Endothelial cell of umbilical vein (primary cell): ENCODE results near the gene PLA2G4B. TPM values are rescaled to one million over a fixed set of nuclear protein-coding genes. Genes with fewer than 3 reads are reported as not detected.

Experiments used
- BruUV-seq: library from RNA; stranded (reverse); fragments of 400-500 nt; replicated peaks from 2 replicates; lab custom pipeline; 2021; lab: Mats Ljungman, UMichigan
- CTCF ChIA-PET: fragments of 300-600, 350-600 bp; sonication (Branson Sonifier 250); formaldehyde crosslinking; loops from one replicate; lab custom pipeline; 2021; ENCODE audit warnings: antibody characterized with exemption, inconsistent platforms; lab: Charles Lee
- POLR2A ChIA-PET: fragments of 300-600, 350-600 bp; sonication (Branson Sonifier 250); formaldehyde crosslinking; loops from one replicate; lab custom pipeline; 2021; ENCODE audit warnings: antibody characterized with exemption, inconsistent platforms; lab: Charles Lee
- DNase-seq: peaks from one replicate; pipeline ENCODE4 v3.0.0-alpha.2; 2011; ENCODE audit warnings: low read depth, low spot score
- FAIRE-seq: peaks from 2 replicates; lab custom pipeline; 2011; peaks lifted over from hg19 to GRCh38; lab: Jason Lieb, UNC
- H2AFZ ChIP-seq: 2 replicates; pipeline ENCODE4 v1.6.0; 2012; ENCODE audit warnings: low read depth, low read length, control low read depth, inconsistent platforms
- H3K27ac ChIP-seq: 2 replicates; pipeline ENCODE4 v1.5.1; 2011; ENCODE audit warnings: low read depth, mild to moderate bottlenecking, control low read depth, low read length, moderate library complexity; ENCODE audit not compliant: insufficient read depth
- H3K27me3 ChIP-seq, 2 experiments: 2 replicates each; pipeline versions ENCODE4 v1.6.0 to v1.6.1; 2011; ENCODE audit warnings: low read length in 2 of 2, mixed read lengths in 1 of 2; ENCODE audit not compliant: control insufficient read depth in 2 of 2, insufficient read depth in 2 of 2
- H3K36me3 ChIP-seq, 2 experiments: 2 replicates in 1 of 2; 3 replicates in 1 of 2; pipeline ENCODE4 v1.5.1; 2011; ENCODE audit warnings: low read length in 2 of 2, mild to moderate bottlenecking in 1 of 2, moderate library complexity in 1 of 2; ENCODE audit not compliant: control insufficient read depth in 2 of 2, insufficient read depth in 2 of 2; ENCODE audit errors: extremely low read depth in 1 of 2
- H3K4me1 ChIP-seq: 3 replicates; pipeline ENCODE4 v1.5.1; 2011; ENCODE audit warnings: mild to moderate bottlenecking, low read length; ENCODE audit not compliant: control insufficient read depth, insufficient read depth; ENCODE audit errors: extremely low read depth
- H3K4me2 ChIP-seq: 2 replicates; pipeline ENCODE4 v1.6.1; 2011; ENCODE audit warnings: low read length, control low read depth, mixed read lengths; ENCODE audit not compliant: insufficient read depth
- H3K4me3 ChIP-seq, 3 experiments: fragments of 200-600 bp in 1 of 3; sonication (generic), shearing (Covaris generic) in 1 of 3; replicated peaks in 1 of 3; 2 replicates each; pipeline ENCODE4 v1.5.1; 2011 to 2016; ENCODE audit warnings: control low read depth in 3 of 3, low read length in 3 of 3, mild to moderate bottlenecking in 2 of 3, inconsistent platforms in 1 of 3, low read depth in 1 of 3, moderate library complexity in 1 of 3; ENCODE audit not compliant: insufficient read depth in 1 of 3
- H3K79me2 ChIP-seq: 2 replicates; pipeline ENCODE4 v1.6.0; 2012; ENCODE audit warnings: low read length, inconsistent platforms; ENCODE audit not compliant: control insufficient read depth, insufficient read depth
- H3K9ac ChIP-seq: replicated peaks from 2 replicates; pipeline ENCODE3; 2011; ENCODE audit warnings: low read length, control low read depth; ENCODE audit not compliant: insufficient read depth; ENCODE audit errors: extremely low read depth
- H3K9me1 ChIP-seq: replicated peaks from 3 replicates; pipeline ENCODE4 v1.6.0; 2011; ENCODE audit warnings: mild to moderate bottlenecking, low read length; ENCODE audit not compliant: control insufficient read depth, insufficient read depth; ENCODE audit errors: extremely low read depth
- H3K9me3 ChIP-seq: replicated peaks from 2 replicates; pipeline ENCODE4 v1.5.1; 2012; ENCODE audit warnings: low read length, inconsistent platforms; ENCODE audit not compliant: control insufficient read depth, insufficient read depth
- H4K20me1 ChIP-seq: replicated peaks from 2 replicates; pipeline ENCODE3; 2011; ENCODE audit warnings: mild to moderate bottlenecking, low read length; ENCODE audit not compliant: control insufficient read depth, insufficient read depth; ENCODE audit errors: extremely low read depth
- CTCF ChIP-seq, 2 donors: IDR thresholded peaks; 1 replicate in 1 of 2; 2 replicates in 1 of 2; pipeline ENCODE4 v1.5.1; 2011; ENCODE audit warnings: low read length in 2 of 2, mild to moderate bottlenecking in 2 of 2, moderate library complexity in 2 of 2, control low read depth in 1 of 2, inconsistent platforms in 1 of 2, low read depth in 1 of 2; ENCODE audit not compliant: insufficient read depth in 1 of 2; ENCODE audit errors: extremely low read depth in 1 of 2
- EZH2 ChIP-seq: IDR thresholded peaks from 2 replicates; pipeline ENCODE4 v1.6.1; 2012; ENCODE audit warnings: borderline replicate concordance, low read depth, mild to moderate bottlenecking, moderate library complexity, low read length, inconsistent platforms; ENCODE audit not compliant: severe bottlenecking
- FOS ChIP-seq: IDR thresholded peaks from 2 replicates; pipeline ENCODE4 v1.6.1; 2011; ENCODE audit warnings: mild to moderate bottlenecking, low read length, moderate library complexity, borderline replicate concordance; ENCODE audit not compliant: insufficient read depth
- GATA2 ChIP-seq: IDR thresholded peaks from 2 replicates; pipeline ENCODE4 v1.7.0; 2011; ENCODE audit warnings: low read depth, mild to moderate bottlenecking, moderate library complexity, mixed read lengths, low read length; ENCODE audit not compliant: insufficient read length, insufficient read depth
- JUN ChIP-seq: IDR thresholded peaks from 2 replicates; pipeline ENCODE4 v1.6.1; 2011; ENCODE audit warnings: borderline replicate concordance, low read depth; ENCODE audit not compliant: insufficient read length, insufficient read depth
- MAX ChIP-seq: IDR thresholded peaks from 2 replicates; pipeline ENCODE4 v1.6.1; 2011; ENCODE audit not compliant: insufficient read depth, insufficient read length
- MYC ChIP-seq: IDR thresholded peaks from one replicate; pipeline ENCODE4 v1.6.1; 2011; ENCODE audit warnings: mild to moderate bottlenecking, low read depth, low read length
- POLR2A ChIP-seq: IDR thresholded peaks from 2 replicates; pipeline ENCODE4 v1.6.1; 2012; ENCODE audit warnings: low read depth, mild to moderate bottlenecking, control low read depth, low read length
- POLR2AphosphoS5 ChIP-seq: IDR thresholded peaks from 2 replicates; pipeline ENCODE4 v1.6.1; 2012; ENCODE audit warnings: low read depth, mild to moderate bottlenecking, control low read depth, low read length, moderate library complexity; ENCODE audit not compliant: insufficient read depth
- dilution Hi-C: fragments of 300-500 bp; cut with MboI; formaldehyde crosslinking; loops from one replicate; pipeline ENCODE4 v1.15.0; 2019; ENCODE audit warnings: low sequenced_read_pairs; ENCODE audit not compliant: extremely low pct_ligation_motif_present
- intact Hi-C: fragments of 100-400 bp; cut with micrococcal nuclease; formaldehyde crosslinking; loops from one replicate; pipeline ENCODE4 v1.10.0; 2022
- polyA plus RNA-seq, 4 experiments: library from polyadenylated mRNA; depleted of rRNA in 3 of 4; stranded (reverse) in 3 of 4; unstranded in 1 of 4; fragments of >200 nt; gene quantifications; 2 replicates each; pipeline versions ENCODE4 v1.2.1 to v1.2.3, GENCODE V29; 2011 to 2012; ENCODE audit warnings: missing spikeins in 1 of 4
- total RNA-seq: library from RNA; stranded (reverse); gene quantifications from 2 replicates; pipeline ENCODE4 v1.2.3, GENCODE V29; 2021

The PLA2G4B gene
- total and polyA plus RNA-seq, 2 donors (not counting 3 experiments of a cell fraction or from before 2014, with no cell fraction given) = 4.0 to 7.9 TPM

GRCh38 chr15:41871175-41871905 lies 32.7 kb downstream of the PLA2G4B start:
- DNase-seq (no peak), FAIRE-seq (no peak)
- H3K9me1 ChIP-seq = no peaks in the 10 kb centered on the region
- no peaks in the 10 kb centered on the region for H3K4me1 ChIP-seq
- BruUV-seq = no TSS peak
- no peak overlapping the region for H2AFZ ChIP-seq
- no peak overlapping the region for H3K4me2 ChIP-seq
- CTCF ChIA-PET = interaction anchor here (0.9 to 1.4 kb wide), 3 partner anchors 25 to 33 kb away, joined by 3 to 5 read pairs (median 4); no protein-coding TSS in a partner anchor
- intact Hi-C loops (no loop called here), dilution Hi-C loops (no loop called here)
- H3K9me3 ChIP-seq = no peaks in the 10 kb centered on the region
- no peak overlapping the region for H3K27ac ChIP-seq
- no peaks in the 10 kb centered on the region for H3K79me2 ChIP-seq
- POLR2A ChIA-PET = no interaction called here
- TF ChIP-seq POLR2AphosphoS5 = no peak
- no peak for TF ChIP-seq MAX
- no peak for TF ChIP-seq FOS
- TF ChIP-seq EZH2 = no peak
- TF ChIP-seq JUN = no peak
- no peak for TF ChIP-seq POLR2A
- TF ChIP-seq MYC = no peak
- no peak for TF ChIP-seq GATA2
- TF ChIP-seq CTCF (IDR thresholded peaks at IDR 0.05; ENCODE audit: extremely low read depth in 1 of 2, insufficient read depth in 1 of 2, low read depth in 1 of 2, low read length in 2 of 2) = no peak
- no peaks in the 10 kb centered on the region for H4K20me1 ChIP-seq
- H3K27me3 ChIP-seq = no peaks in the 10 kb centered on the region
- H3K4me3 ChIP-seq = no peak overlapping the region
- H3K9ac ChIP-seq = no peak overlapping the region
- H3K36me3 ChIP-seq = peaks cover 2 to 42% of the 10 kb centered on the region in 2 experiments
